ENCODE results near the gene MYBPC3.

Gene MYBPC3

DNA sequence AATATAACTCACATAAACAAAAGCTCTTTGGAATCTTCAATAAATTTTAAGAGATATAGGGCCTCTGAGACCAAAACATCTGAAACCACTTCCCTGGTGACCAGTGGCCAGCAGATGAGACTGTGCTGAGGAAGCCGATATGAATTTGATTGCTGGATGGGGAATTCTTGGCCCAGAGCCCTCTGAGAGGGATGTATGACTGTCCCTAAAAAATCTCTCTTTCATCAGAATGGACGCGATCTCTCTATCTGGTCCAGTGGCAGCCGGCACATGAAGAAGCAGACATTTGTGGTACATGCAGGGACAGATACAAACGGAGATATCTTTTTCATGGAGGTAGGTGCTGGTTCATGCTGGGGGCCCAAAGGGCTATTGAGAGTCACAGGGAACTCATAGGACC is 37.5 kb downstream of the MYBPC3 start:
- Mint-ChIP-seq H3K27ac (no peak overlapping the region), H3K9me3 (no peaks in the 10 kb centered on the region), H3K4me3 (no peak overlapping the region), H3K36me3 (ENCODE audit: low read depth) (peaks cover 34% of the 10 kb centered on the region), H3K27me3 (ENCODE audit: low read depth) (no peaks in the 10 kb centered on the region), H3K4me1 (ENCODE audit: low read depth) (peaks cover 6% of the 10 kb centered on the region)

DNA sequence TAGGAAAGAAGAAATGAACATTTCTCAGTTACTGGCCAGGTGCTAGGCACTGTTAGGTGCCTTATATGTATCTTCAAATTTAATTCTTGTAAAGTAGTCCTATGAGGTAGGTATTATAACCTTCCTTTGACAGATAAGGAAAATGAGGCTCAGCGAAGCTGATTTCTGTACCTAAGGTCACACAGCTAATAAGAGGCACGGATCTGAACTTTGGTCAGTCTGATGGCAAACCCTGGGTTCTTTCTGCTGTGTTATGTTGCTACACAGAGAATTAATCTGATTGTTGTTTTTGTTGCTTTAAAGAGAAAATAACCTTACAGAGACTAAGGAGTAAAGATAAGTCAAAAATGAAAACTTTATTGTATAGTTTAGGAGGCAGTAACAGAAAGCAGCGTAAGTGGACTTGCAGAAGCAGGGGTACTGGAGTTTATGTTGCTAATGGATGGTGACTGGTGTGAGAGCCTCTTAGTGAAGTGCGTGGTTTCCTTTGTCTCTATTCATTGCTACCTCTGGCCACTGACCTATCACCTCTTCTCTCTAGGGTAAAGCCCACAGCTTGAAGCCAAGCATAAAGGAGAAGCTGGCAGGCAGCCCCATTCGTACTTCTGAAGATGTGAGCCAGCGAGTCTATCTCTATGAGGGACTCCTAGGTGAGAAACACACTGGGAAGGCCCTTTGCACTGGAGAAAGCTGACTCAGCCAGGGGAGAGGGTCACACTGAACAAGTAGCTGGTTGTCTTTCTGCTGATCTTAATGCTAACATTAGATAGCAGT is 44.3 kb downstream of the MYBPC3 start:
- Mint-ChIP-seq H3K27ac (no peak overlapping the region), H3K27me3 (ENCODE audit: low read depth) (no peaks in the 10 kb centered on the region), H3K4me1 (ENCODE audit: low read depth) (no peaks in the 10 kb centered on the region), H3K9me3 (no peaks in the 10 kb centered on the region), H3K36me3 (ENCODE audit: low read depth) (peaks cover 46% of the 10 kb centered on the region), H3K4me3 (no peak overlapping the region)

DNA sequence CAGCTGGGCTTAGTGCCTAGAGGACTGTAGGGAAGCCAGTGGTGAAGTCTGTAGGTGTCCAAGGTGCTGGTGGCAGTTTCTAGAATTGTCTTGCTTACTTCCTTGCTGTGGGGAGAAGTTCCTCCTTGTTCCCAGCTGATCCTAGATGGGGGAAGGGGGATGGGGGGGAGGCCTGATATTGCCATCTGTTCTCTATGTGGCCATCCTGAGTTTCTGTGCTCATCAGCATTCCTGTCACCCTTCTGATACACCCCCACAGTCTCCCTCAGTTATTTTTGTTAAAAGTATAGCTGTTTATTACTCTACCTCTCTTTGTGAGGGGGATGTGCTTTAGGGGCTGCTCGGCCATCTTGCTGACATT is 46.0 kb downstream of the MYBPC3 start:
- Mint-ChIP-seq H3K4me3 (no peak overlapping the region), H3K9me3 (peaks cover 14% of the 10 kb centered on the region), H3K27ac (no peak overlapping the region), H3K27me3 (ENCODE audit: low read depth) (no peaks in the 10 kb centered on the region), H3K4me1 (ENCODE audit: low read depth) (peaks cover 8% of the 10 kb centered on the region), H3K36me3 (ENCODE audit: low read depth) (peaks cover 54% of the 10 kb centered on the region)

DNA sequence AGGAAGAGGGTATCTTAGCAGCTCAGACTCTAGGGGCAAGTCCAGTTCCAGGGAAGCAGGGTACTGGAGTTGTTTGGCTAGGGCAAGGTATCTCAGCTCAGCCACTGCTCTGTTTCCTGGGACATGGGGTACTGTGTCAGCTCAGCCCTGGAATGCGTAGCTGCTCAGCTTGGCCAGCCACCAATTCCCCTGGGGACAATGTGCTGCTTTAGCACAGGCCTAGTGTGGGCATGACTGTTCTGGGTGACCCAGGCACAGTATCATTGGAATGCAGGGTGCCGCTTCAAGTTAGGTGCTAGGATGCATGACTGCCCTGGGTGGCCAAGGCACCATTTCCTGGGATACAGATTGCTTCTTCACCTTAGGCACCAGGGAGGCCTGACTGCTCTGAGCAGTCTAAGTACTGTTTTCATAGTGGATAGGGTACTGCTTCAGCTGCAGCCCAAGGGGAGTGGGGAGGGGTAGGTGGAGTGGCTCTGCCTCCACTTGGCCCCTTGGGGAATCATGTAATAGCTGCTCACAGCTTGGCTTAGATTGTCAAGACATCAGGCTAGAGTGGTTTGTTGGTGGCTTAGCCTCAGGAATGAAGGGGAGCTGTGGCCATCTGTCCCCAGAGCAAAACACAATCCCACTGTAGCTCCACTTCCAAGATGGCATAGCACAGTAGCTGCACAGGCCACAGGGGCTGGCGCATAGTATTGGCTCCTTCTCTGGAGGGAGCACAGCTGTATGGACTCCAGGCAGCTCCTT is 46.6 kb downstream of the MYBPC3 start:
- peaks cover 16% of the 10 kb centered on the region for H3K9me3 Mint-ChIP-seq
- H3K4me1 Mint-ChIP-seq (ENCODE audit: low read depth), result peaks cover 8% of the 10 kb centered on the region
- no peak overlapping the region for H3K27ac Mint-ChIP-seq
- H3K4me3 Mint-ChIP-seq, result no peak overlapping the region
- H3K36me3 Mint-ChIP-seq (ENCODE audit: low read depth), result peaks cover 52% of the 10 kb centered on the region
- no peaks in the 10 kb centered on the region for H3K27me3 Mint-ChIP-seq (ENCODE audit: low read depth)

DNA sequence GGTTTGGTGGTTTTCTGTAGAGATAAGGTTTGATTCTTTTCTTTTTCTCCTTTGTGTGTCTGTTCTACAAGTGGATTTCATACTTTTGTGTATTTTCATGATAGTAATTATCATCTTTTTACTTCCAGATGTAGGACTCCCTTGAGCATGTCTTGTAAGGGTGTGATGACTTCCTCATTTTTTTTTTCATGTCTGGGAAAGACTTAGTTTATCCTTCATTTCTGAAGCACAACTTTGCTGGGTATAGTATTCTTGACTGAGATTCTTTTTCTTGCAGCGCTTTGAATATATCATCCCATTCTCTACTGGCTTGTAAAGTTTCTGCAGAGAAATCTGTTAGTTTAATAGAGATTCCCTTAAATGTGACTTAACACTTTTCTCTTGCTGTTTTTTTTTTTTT is 49.6 kb downstream of the MYBPC3 start:
- Mint-ChIP-seq H3K4me3 (no peak overlapping the region), H3K36me3 (ENCODE audit: low read depth) (peaks cover 66% of the 10 kb centered on the region), H3K9me3 (peaks cover 32% of the 10 kb centered on the region), H3K4me1 (ENCODE audit: low read depth) (peaks cover 8% of the 10 kb centered on the region), H3K27ac (no peak overlapping the region), H3K27me3 (ENCODE audit: low read depth) (no peaks in the 10 kb centered on the region)

DNA sequence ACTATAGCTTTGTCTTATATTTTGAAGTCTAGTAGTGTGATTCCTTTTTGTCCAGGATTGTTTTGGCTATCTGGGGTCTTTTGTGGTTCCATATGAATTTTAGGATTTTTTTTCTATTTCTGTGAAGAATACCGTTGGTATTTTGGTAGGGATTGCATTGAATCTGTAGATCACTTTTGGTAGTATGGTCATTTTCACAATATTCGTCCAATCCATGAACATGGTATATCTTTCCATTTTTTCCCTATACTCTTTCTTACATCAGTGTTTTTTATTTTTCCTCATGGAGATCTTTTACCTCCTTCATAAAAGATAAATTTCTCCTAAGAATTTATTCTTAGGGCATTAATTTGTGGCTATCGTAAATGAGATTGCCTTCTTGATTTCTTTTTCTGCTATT is 53.4 kb downstream of the MYBPC3 start:
- Mint-ChIP-seq H3K9me3 (peaks cover 32% of the 10 kb centered on the region), H3K4me1 (ENCODE audit: low read depth) (peaks cover 8% of the 10 kb centered on the region), H3K27me3 (ENCODE audit: low read depth) (no peaks in the 10 kb centered on the region), H3K4me3 (no peak overlapping the region), H3K27ac (no peak overlapping the region), H3K36me3 (ENCODE audit: low read depth) (peaks cover 71% of the 10 kb centered on the region)

DNA sequence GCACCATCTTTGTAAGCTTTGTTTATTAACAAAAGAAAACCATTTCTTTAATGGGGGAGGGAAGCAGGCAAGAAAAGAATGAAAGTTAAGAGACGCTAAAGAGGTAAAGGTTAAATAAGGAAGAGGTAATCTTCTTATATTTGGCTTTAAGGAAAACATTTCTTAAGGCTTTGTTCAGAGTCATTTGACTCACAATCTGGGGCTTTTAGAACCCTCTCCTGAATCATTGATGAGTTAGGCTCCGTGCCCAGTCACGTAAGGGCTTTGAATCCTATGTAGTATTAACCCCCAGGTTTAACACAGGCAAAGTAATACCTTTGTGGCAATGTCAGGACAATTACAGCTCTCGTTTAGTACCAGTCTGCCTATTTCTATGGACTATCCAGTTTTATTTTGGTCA is 56.5 kb downstream of the MYBPC3 start:
- no peaks in the 10 kb centered on the region for H3K27me3 Mint-ChIP-seq (ENCODE audit: low read depth)
- H3K9me3 Mint-ChIP-seq, result peaks cover 16% of the 10 kb centered on the region
- H3K4me3 Mint-ChIP-seq, result no peak overlapping the region
- H3K36me3 Mint-ChIP-seq (ENCODE audit: low read depth), result peaks cover 61% of the 10 kb centered on the region
- H3K4me1 Mint-ChIP-seq (ENCODE audit: low read depth), result no peaks in the 10 kb centered on the region
- H3K27ac Mint-ChIP-seq, result no peak overlapping the region

DNA sequence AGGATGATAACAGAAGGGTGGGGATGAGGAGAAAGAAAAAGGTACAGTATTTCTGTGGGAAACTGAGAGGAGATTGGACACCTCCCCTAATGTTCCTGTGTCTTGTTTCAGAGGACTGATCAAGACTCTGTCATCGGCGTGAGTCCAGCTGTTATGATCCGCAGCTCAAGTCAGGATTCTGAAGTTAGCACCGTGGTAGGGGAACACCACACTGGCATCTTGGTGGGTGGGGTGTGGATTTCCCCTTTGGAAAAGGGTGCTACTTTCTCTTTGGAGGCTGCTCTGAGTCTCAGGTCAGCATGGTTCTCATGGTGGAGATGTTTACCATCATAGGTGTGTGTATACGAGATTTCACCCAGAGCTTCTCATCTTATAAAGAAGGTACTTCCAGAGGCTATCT is 57.1 kb downstream of the MYBPC3 start:
- H3K9me3 Mint-ChIP-seq, result peaks cover 16% of the 10 kb centered on the region
- peaks cover 63% of the 10 kb centered on the region for H3K36me3 Mint-ChIP-seq (ENCODE audit: low read depth)
- no peaks in the 10 kb centered on the region for H3K27me3 Mint-ChIP-seq (ENCODE audit: low read depth)
- H3K4me1 Mint-ChIP-seq (ENCODE audit: low read depth), result no peaks in the 10 kb centered on the region
- H3K27ac Mint-ChIP-seq, result no peak overlapping the region
- no peak overlapping the region for H3K4me3 Mint-ChIP-seq

DNA sequence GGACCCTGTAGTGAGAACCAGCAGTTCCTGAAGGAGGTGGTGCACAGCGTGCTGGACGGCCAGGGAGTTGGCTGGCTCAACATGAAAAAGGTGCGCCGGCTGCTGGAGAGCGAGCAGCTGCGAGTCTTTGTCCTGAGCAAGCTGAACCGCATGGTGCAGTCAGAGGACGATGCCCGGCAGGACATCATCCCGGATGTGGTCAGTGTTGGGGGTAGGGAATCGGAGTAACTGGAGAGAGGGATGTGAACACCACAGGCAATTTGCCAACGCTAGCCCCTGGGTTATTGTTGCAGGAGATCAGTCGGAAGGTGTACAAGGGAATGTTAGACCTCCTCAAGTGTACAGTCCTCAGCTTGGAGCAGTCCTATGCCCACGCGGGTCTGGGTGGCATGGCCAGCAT is 62.6 kb downstream of the MYBPC3 start:
- Mint-ChIP-seq H3K9me3 (no peaks in the 10 kb centered on the region), H3K4me1 (ENCODE audit: low read depth) (no peaks in the 10 kb centered on the region), H3K27me3 (ENCODE audit: low read depth) (no peaks in the 10 kb centered on the region), H3K27ac (no peak overlapping the region), H3K4me3 (no peak overlapping the region), H3K36me3 (ENCODE audit: low read depth) (peaks cover 59% of the 10 kb centered on the region)

DNA sequence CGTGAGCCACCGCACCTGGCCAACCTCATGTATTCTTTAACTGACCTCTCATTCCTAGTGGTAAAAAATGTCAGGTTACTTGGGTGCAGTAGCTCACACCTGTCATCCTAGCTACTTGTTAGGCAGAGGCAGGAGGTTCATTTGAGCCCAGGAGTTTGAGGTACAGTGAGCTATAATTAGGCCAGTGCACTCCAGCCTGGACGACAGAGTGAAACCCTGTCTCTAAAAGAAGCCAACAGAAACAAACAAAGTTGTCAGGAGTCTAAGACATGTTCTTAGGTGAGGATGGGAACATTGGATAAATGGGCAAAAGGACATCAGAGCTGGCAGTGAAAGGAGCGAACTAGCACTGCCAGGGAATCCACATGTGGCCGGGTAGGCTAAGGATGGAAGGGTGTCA is 64.4 kb downstream of the MYBPC3 start:
- no peak overlapping the region for H3K4me3 Mint-ChIP-seq
- H3K9me3 Mint-ChIP-seq, result no peaks in the 10 kb centered on the region
- H3K27me3 Mint-ChIP-seq (ENCODE audit: low read depth), result no peaks in the 10 kb centered on the region
- peaks cover 72% of the 10 kb centered on the region for H3K36me3 Mint-ChIP-seq (ENCODE audit: low read depth)
- H3K4me1 Mint-ChIP-seq (ENCODE audit: low read depth), result no peaks in the 10 kb centered on the region
- H3K27ac Mint-ChIP-seq, result no peak overlapping the region

DNA sequence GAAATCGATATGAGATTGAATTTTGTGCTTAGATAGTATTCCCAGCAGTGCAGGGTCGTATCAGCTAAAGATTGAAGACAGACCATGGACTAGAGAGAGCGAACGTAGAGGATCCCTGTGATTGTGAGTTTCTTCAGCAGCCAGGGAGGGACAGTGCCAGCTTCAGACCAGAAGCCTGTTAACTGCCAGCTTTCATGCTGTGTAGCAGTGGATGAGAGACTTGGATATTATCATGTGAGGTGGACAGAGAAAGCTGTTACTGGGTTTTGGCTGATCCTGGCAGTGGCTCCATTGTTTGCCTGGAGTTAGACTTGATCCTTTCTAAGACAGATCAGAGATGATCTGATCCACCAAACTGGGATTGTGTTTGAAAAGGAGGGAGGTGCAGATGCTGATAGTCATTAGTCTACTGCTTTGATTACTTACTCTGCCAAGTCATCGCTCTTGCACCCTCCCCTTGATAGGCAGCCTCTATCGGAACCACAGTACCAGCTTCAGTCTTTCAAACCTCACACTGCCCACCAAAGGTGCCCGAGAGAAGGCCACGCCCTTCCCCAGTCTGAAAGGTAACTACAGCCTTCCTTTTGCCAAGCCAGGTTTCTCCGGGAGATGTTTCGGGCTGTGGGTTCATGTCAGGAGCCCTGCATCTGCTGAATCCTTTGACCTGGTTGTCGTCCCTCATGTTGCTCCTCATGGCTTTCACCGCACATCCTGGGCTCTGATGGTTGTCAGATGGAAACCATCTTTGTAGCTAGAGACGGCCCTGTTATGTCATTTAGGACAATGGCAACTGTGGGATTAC is 66.3 kb downstream of the MYBPC3 start:
- Mint-ChIP-seq H3K36me3 (ENCODE audit: low read depth) (peaks cover 66% of the 10 kb centered on the region), H3K9me3 (no peaks in the 10 kb centered on the region), H3K4me3 (no peak overlapping the region), H3K27ac (no peak overlapping the region), H3K27me3 (ENCODE audit: low read depth) (no peaks in the 10 kb centered on the region), H3K4me1 (ENCODE audit: low read depth) (no peaks in the 10 kb centered on the region)

DNA sequence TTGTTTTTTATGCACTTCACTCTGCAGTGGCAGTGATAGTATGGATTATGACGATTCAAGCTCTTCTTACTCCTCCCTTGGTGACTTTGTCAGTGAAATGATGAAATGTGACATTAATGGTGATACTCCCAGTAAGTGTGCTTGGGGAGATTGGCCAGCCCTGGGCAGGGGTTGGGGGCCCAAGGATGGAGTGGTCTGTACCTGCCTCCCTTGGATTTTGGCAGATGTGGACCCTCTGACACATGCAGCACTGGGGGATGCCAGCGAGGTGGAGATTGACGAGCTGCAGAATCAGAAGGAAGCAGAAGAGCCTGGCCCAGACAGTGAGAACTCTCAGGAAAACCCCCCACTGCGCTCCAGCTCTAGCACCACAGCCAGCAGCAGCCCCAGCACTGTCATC is 68.4 kb downstream of the MYBPC3 start:
- H3K36me3 Mint-ChIP-seq (ENCODE audit: low read depth), result peaks cover 56% of the 10 kb centered on the region
- H3K4me3 Mint-ChIP-seq, result no peak overlapping the region
- H3K27ac Mint-ChIP-seq, result no peak overlapping the region
- H3K4me1 Mint-ChIP-seq (ENCODE audit: low read depth), result no peaks in the 10 kb centered on the region
- H3K27me3 Mint-ChIP-seq (ENCODE audit: low read depth), result no peaks in the 10 kb centered on the region
- no peaks in the 10 kb centered on the region for H3K9me3 Mint-ChIP-seq

DNA sequence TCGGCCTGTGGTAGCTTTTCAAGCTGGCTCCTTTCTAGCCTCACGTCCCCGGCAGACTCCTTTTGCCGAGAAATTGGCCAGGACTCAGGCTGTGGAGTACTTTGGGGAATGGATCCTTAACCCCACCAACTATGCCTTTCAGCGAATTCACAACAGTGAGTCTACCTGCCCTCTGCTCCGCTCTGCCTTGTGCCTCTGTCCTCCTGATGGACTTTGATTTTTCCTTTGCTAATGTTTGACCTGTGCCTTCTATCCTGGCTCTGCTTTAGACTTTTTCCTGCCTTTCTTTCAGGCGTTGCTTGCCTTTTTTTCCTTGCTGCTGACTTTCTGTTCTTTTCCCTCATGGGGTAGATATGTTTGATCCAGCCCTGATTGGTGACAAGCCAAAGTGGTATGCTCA is 70.0 kb downstream of the MYBPC3 start:
- Mint-ChIP-seq H3K27ac (no peak overlapping the region), H3K4me1 (ENCODE audit: low read depth) (peaks cover 1% of the 10 kb centered on the region), H3K9me3 (no peaks in the 10 kb centered on the region), H3K4me3 (no peak overlapping the region), H3K36me3 (ENCODE audit: low read depth) (peaks cover 52% of the 10 kb centered on the region), H3K27me3 (ENCODE audit: low read depth) (no peaks in the 10 kb centered on the region)

Data from T-helper 1 cell treated with Interleukin-12 subunit alpha and Interleukin-12 subunit beta and Interleukin-4 antibody, amounts not matched to agents 30 μg/mL and 1 μg/mL, for 36 hours (primary cell).